Ascending aorta (tissue), 2 donors: ENCODE data around the gene CYP4F22. TPM values are rescaled to one million over a fixed set of nuclear protein-coding genes. Genes with fewer than 3 reads are reported as not detected.

ENCODE experiments used
- DNase-seq, 2 donors: peaks; one replicate each; pipeline ENCODE4 v3.0.0-alpha.2; 2019; ENCODE audit warnings: low spot score in 2 of 2
- H3K27ac ChIP-seq, 2 donors: fragments of 200-600 bp; sonication (generic); one replicate each; pipeline ENCODE4 v1.5.1; 2016 to 2017; ENCODE audit warnings: mild to moderate bottlenecking in 1 of 2
- H3K27me3 ChIP-seq: fragments of 200-600 bp; sonication (generic); one replicate; pipeline ENCODE4 v1.5.1; 2017
- H3K36me3 ChIP-seq, 2 donors: fragments of 200-600 bp; sonication (generic); one replicate each; pipeline ENCODE4 v1.5.1; 2016
- H3K4me1 ChIP-seq, 2 donors: fragments of 200-600 bp; sonication (generic); one replicate each; pipeline ENCODE4 v1.5.1; 2016 to 2017; ENCODE audit warnings: mild to moderate bottlenecking in 1 of 2
- H3K4me3 ChIP-seq, 2 donors: fragments of 200-600 bp; sonication (generic); one replicate each; pipeline ENCODE4 v1.5.1; 2016 to 2017; ENCODE audit warnings: mild to moderate bottlenecking in 1 of 2
- H3K9me3 ChIP-seq, 2 donors: fragments of 200-600 bp; sonication (generic); one replicate each; pipeline ENCODE4 v1.5.1; 2016
- CTCF ChIP-seq, 3 experiments: fragments of 200-600 bp in 2 of 3; fragments of 450-650 bp in 1 of 3; sonication (generic) in 2 of 3; IDR thresholded peaks; one replicate each; pipeline ENCODE4 v1.5.1; 2016 to 2019; ENCODE audit warnings: antibody characterized with exemption in 3 of 3, mild to moderate bottlenecking in 1 of 3, moderate library complexity in 1 of 3
- intact Hi-C: fragments of 100-400 bp; cut with DNase I; formaldehyde crosslinking; loops from one replicate; pipeline ENCODE4 v1.15.1; 2023
- total RNA-seq: library from RNA; depleted of rRNA; stranded (reverse); fragments of >200 nt; gene quantifications from one replicate; pipeline ENCODE4 v1.1.0, GENCODE V29; 2016

CYP4F22 gene
- total RNA-seq, 1 donor from 2014 or later, result not detected

GRCh38 chr19:15549581-15549980 lies 41.3 kb downstream of the CYP4F22 start:
- Histone ChIP-seq H3K27me3 (no peaks in the 10 kb centered on the region), H3K4me1 (peaks cover 0 to 4% of the 10 kb centered on the region in 2 donors), H3K27ac (no peak overlapping the region), H3K36me3 (no peaks in the 10 kb centered on the region), H3K4me3 (no peak overlapping the region), H3K9me3 (no peaks in the 10 kb centered on the region)
- intact Hi-C loops, result no loop called here
- no peak for DNase-seq
- no peak for TF ChIP-seq CTCF (IDR thresholded peaks at IDR 0.05)

- intact Hi-C loops, result no loop called here
- Histone ChIP-seq H3K36me3 (no peaks in the 10 kb centered on the region), H3K4me1 (peaks cover 0 to 4% of the 10 kb centered on the region in 2 donors), H3K9me3 (no peaks in the 10 kb centered on the region), H3K27me3 (no peaks in the 10 kb centered on the region), H3K4me3 (no peak overlapping the region), H3K27ac (no peak overlapping the region)
- no peak for TF ChIP-seq CTCF (IDR thresholded peaks at IDR 0.05)
- DNase-seq, result no peak
These were observed 41.9 kb downstream of the CYP4F22 start for GRCh38 chr19:15550273-15550672.

GRCh38 chr19:15550929-15551292 lies 42.6 kb downstream of the CYP4F22 start:
- DNase-seq, result no peak
- Histone ChIP-seq H3K27me3 (no peaks in the 10 kb centered on the region), H3K4me3 (peak overlapping the region; percentile 14 to 63), H3K27ac (no peak overlapping the region), H3K4me1 (peaks cover 4% of the 10 kb centered on the region in 2 donors), H3K9me3 (no peaks in the 10 kb centered on the region), H3K36me3 (no peaks in the 10 kb centered on the region)
- intact Hi-C loops, result no loop called here
- TF ChIP-seq CTCF (IDR thresholded peaks at IDR 0.05), result no peak

GRCh38 chr19:15551293-15552004 lies 43.1 kb downstream of the CYP4F22 start:
- DNase-seq, result peak in 1 of 2 donors; percentile 66
- Histone ChIP-seq H3K27me3 (no peaks in the 10 kb centered on the region), H3K27ac (no peak overlapping the region), H3K9me3 (no peaks in the 10 kb centered on the region), H3K4me3 (peak overlapping the region; percentile 14 to 63), H3K4me1 (peaks cover 6 to 8% of the 10 kb centered on the region in 2 donors), H3K36me3 (no peaks in the 10 kb centered on the region)
- intact Hi-C loops, result no loop called here
- no peak for TF ChIP-seq CTCF (IDR thresholded peaks at IDR 0.05)

- intact Hi-C loops, result loop anchor here (5.0 kb wide), 2 partner anchors 103 to 138 kb away; partner anchors contain the start of gene AKAP8L
- peaks cover 6 to 8% of the 10 kb centered on the region in 2 donors for H3K4me1 ChIP-seq
- TF ChIP-seq CTCF (IDR thresholded peaks at IDR 0.05), result no peak
- H3K27me3 ChIP-seq, result no peaks in the 10 kb centered on the region
- no peaks in the 10 kb centered on the region for H3K9me3 ChIP-seq
- H3K27ac ChIP-seq, result no peak overlapping the region
- no peak overlapping the region for H3K4me3 ChIP-seq
- no peaks in the 10 kb centered on the region for H3K36me3 ChIP-seq
- no peak for DNase-seq
These were observed 46.7 kb downstream of the CYP4F22 start for GRCh38 chr19:15555021-15555420.
